NT2/D1 (cell line): Measurements from ENCODE around the gene SLC7A6.

ENCODE experiments used
- SUZ12 ChIP-seq: IDR thresholded peaks from 2 replicates; pipeline ENCODE4 v1.6.1; 2011; ENCODE audit not compliant: insufficient read length, insufficient read depth; ENCODE audit errors: extremely low read depth
- YY1 ChIP-seq: IDR thresholded peaks from 2 replicates; pipeline ENCODE4 v1.6.1; 2011; ENCODE audit not compliant: insufficient read length, insufficient read depth
- ZNF274 ChIP-seq: IDR thresholded peaks from 2 replicates; pipeline ENCODE4 v1.6.1; 2011; ENCODE audit warnings: mild to moderate bottlenecking, low read depth, low read length

- no peak for TF ChIP-seq ZNF274
- no peak for TF ChIP-seq SUZ12
- no peak for TF ChIP-seq YY1
Observed at GRCh38 chr16:68247932-68248331, 16.4 kb upstream of the SLC7A6 start.
